ENCODE data around the gene SLC43A2.

GRCh38 chr17:1651559-1651844, 22.9 kb upstream of the SLC43A2 start:
- TF ChIP-seq CTCF (IDR thresholded peaks at IDR 0.05 in 8 of 11, conservative IDR thresholded peaks at IDR 0.05 in 3 of 11) (no peak), POLR2AphosphoS5 (IDR thresholded peaks at IDR 0.05) (no peak), POLR2A (IDR thresholded peaks at IDR 0.05) (no peak)

Measured in spleen (tissue), 7 donors.